M059J (cell line): ENCODE measurements around the gene SARS1. TPM values are rescaled to one million over a fixed set of nuclear protein-coding genes. Genes with fewer than 3 reads are reported as not detected.
"Not testable (repeated sequence)": the region's sequence is repeated elsewhere in the genome, so short reads cannot be mapped to it uniquely, and the experiment has no call there.

Source experiments
- DNase-seq: peaks from one replicate; pipeline ENCODE4 v3.0.0-alpha.2; 2012; ENCODE audit warnings: low read depth
- total RNA-seq: library from RNA; depleted of rRNA; stranded (reverse); fragments of >200 nt; shearing (Covaris generic); gene quantifications from 2 replicates; pipeline ENCODE4 v1.2.3, GENCODE V29; 2014; rRNA removed

The SARS1 gene
- 110 and 149 TPM in 2 replicates for total RNA-seq

- peak; percentile 84 for DNase-seq
These were observed at the start of gene SARS1 for GRCh38 chr1:109213824-109214693. Gene SARS1, plus strand, starts transcription at chr1:109213918. Its CDS starts 75 bp downstream, at chr1:109213993.

- no peak for DNase-seq
These were observed 49.2 kb upstream of the SARS1 start for GRCh38 chr1:109164538-109164937.

- DNase-seq: no peak
These were observed 46.7 kb upstream of the SARS1 start for GRCh38 chr1:109167001-109167506.

GRCh38 chr1:109170035-109170764 is 43.5 kb upstream of the SARS1 start:
- no peak for DNase-seq

GRCh38 chr1:109171646-109172045 is 42.1 kb upstream of the SARS1 start:
- DNase-seq: no peak

- DNase-seq: not testable (repeated sequence)
These were observed 37.4 kb upstream of the SARS1 start for GRCh38 chr1:109176349-109176748.

GRCh38 chr1:109180715-109181084 is 33.0 kb upstream of the SARS1 start:
- DNase-seq: not testable (repeated sequence)

- no peak for DNase-seq
These were observed 32.5 kb upstream of the SARS1 start for GRCh38 chr1:109181085-109181806.

- DNase-seq: no peak
These were observed 31.9 kb upstream of the SARS1 start for GRCh38 chr1:109181807-109182163.

- no peak for DNase-seq
These were observed 30.5 kb upstream of the SARS1 start for GRCh38 chr1:109183058-109183738.

GRCh38 chr1:109184687-109185086 is 29.0 kb upstream of the SARS1 start:
- no peak for DNase-seq

GRCh38 chr1:109185357-109185756 is 28.4 kb upstream of the SARS1 start:
- DNase-seq: no peak

GRCh38 chr1:109185990-109186732 is 27.6 kb upstream of the SARS1 start:
- DNase-seq: no peak

- no peak for DNase-seq
These were observed 27.0 kb upstream of the SARS1 start for GRCh38 chr1:109186733-109187086.

- no peak for DNase-seq
These were observed 26.6 kb upstream of the SARS1 start for GRCh38 chr1:109187127-109187526.

- no peak for DNase-seq
These were observed 25.5 kb upstream of the SARS1 start for GRCh38 chr1:109188200-109188599.

- no peak for DNase-seq
These were observed 24.9 kb upstream of the SARS1 start for GRCh38 chr1:109188781-109189180.

- no peak for DNase-seq
These were observed 23.5 kb upstream of the SARS1 start for GRCh38 chr1:109190189-109190588.

- no peak for DNase-seq
These were observed 22.3 kb upstream of the SARS1 start for GRCh38 chr1:109191377-109191776.

GRCh38 chr1:109191891-109192290 is 21.8 kb upstream of the SARS1 start:
- DNase-seq: no peak

- DNase-seq: no peak
These were observed 21.3 kb upstream of the SARS1 start for GRCh38 chr1:109192433-109192832.
